ENCODE measurements around the gene USP13. TPM values are rescaled to one million over a fixed set of nuclear protein-coding genes. Genes with fewer than 3 reads are reported as not detected.

USP13 gene
- total and polyA plus RNA-seq, 2 donors (not counting 1 experiment from before 2014, with no cell fraction given): 1.9 to 13.2 TPM

- no peak overlapping the region for H3K4me3 Mint-ChIP-seq
- H2AFZ ChIP-seq (ENCODE audit: insufficient read depth, low read depth, low read length, poor library complexity, severe bottlenecking): no peak overlapping the region
- H3K9me3 Mint-ChIP-seq (ENCODE audit: insufficient read depth): no peaks in the 10 kb centered on the region
- H3K36me3 ChIP-seq (replicated peaks in 1 of 2; ENCODE audit: control extremely low read depth in 1 of 2, control insufficient read depth in 1 of 2, extremely low read depth in 1 of 2, insufficient read depth in 2 of 2, low read length in 1 of 2): peaks cover 10 to 13% of the 10 kb centered on the region in 2 experiments
- no peak overlapping the region for H3K27ac Mint-ChIP-seq
- ATAC-seq (ENCODE audit: low read depth) (no peak), DNase-seq (no peak)
- ChIA-PET CTCF (interaction anchor here (0.6 kb wide), 1 partner anchor 15 kb away, joined by 3 read pairs; no protein-coding TSS in a partner anchor), POLR2A (no interaction called here)
- no peak overlapping the region for H3K4me3 ChIP-seq (ENCODE audit: control extremely low read depth in 1 of 5, extremely low read depth in 1 of 5, insufficient read depth in 1 of 5, low read depth in 2 of 5, low read length in 4 of 5)
- peaks cover 0 to 5% (median 0%) of the 10 kb centered on the region in 3 donors for H3K9me3 ChIP-seq (ENCODE audit: control extremely low read depth in 1 of 3, control insufficient read depth in 2 of 3, insufficient read depth in 1 of 3, low read length in 2 of 3)
- WGBS (ENCODE audit: insufficient coverage): 100% methylated on average over 1 of the region's 9 CpGs
- TF ChIP-seq CTCF (IDR thresholded peaks at IDR 0.05) (no peak), EZH2 (IDR thresholded peaks at IDR 0.05; ENCODE audit: borderline replicate concordance, insufficient read depth, low read depth, low read length, poor library complexity, severe bottlenecking) (no peak)
- no peaks in the 10 kb centered on the region for H4K20me1 ChIP-seq (ENCODE audit: control insufficient read depth, insufficient read depth, low read length, poor library complexity, severe bottlenecking)
- no peaks in the 10 kb centered on the region for H3K79me2 ChIP-seq (ENCODE audit: control insufficient read depth, insufficient read depth, low read length)
- no peaks in the 10 kb centered on the region for H3K4me1 ChIP-seq (ENCODE audit: control insufficient read depth in 2 of 2, insufficient read depth in 2 of 2, low read length in 2 of 2)
- H3K4me1 Mint-ChIP-seq: peaks cover 6% of the 10 kb centered on the region
- H3K27me3 ChIP-seq (replicated peaks in 1 of 4; ENCODE audit: control extremely low read depth in 1 of 4, control insufficient read depth in 3 of 4, insufficient read depth in 4 of 4, low read length in 3 of 4): no peaks in the 10 kb centered on the region
- no peaks in the 10 kb centered on the region for H3K27me3 Mint-ChIP-seq
- no peak overlapping the region for H3K4me2 ChIP-seq (replicated peaks; ENCODE audit: low read depth, low read length, poor library complexity, severe bottlenecking)
- no peak overlapping the region for H3K9ac ChIP-seq (ENCODE audit: low read length)
- no peak overlapping the region for H3K27ac ChIP-seq (ENCODE audit: low read length in 2 of 2)
- intact Hi-C loops (cut with micrococcal nuclease): no loop called here
Measured at GRCh38 chr3:179769411-179770247, 116.8 kb downstream of the USP13 start.

- no peak for DNase-seq
Measured at GRCh38 chr3:179771797-179772196, 119.0 kb downstream of the USP13 start.

More at GRCh38 chr3:179771797-179772196, 119.0 kb downstream of the USP13 start:
- intact Hi-C loops (cut with micrococcal nuclease): no loop called here
- no peaks in the 10 kb centered on the region for H3K79me2 ChIP-seq (ENCODE audit: control insufficient read depth, insufficient read depth, low read length)
- no peaks in the 10 kb centered on the region for H4K20me1 ChIP-seq (ENCODE audit: control insufficient read depth, insufficient read depth, low read length, poor library complexity, severe bottlenecking)
- H3K9me3 ChIP-seq (ENCODE audit: control extremely low read depth in 1 of 3, control insufficient read depth in 2 of 3, insufficient read depth in 1 of 3, low read length in 2 of 3): peaks cover 0 to 5% (median 0%) of the 10 kb centered on the region in 3 donors
- Mint-ChIP-seq H3K4me3 (no peak overlapping the region), H3K9me3 (ENCODE audit: insufficient read depth) (no peaks in the 10 kb centered on the region), H3K27ac (no peak overlapping the region), H3K4me1 (peaks cover 6% of the 10 kb centered on the region), H3K27me3 (no peaks in the 10 kb centered on the region)
- ATAC-seq (ENCODE audit: low read depth): no peak
- WGBS (ENCODE audit: insufficient coverage): 93% methylated on average over 3 of the region's 4 CpGs
- H3K27me3 ChIP-seq (replicated peaks in 1 of 4; ENCODE audit: control extremely low read depth in 1 of 4, control insufficient read depth in 3 of 4, insufficient read depth in 4 of 4, low read length in 3 of 4): no peaks in the 10 kb centered on the region
- ChIA-PET POLR2A (no interaction called here), CTCF (no interaction called here)
- H3K4me1 ChIP-seq (ENCODE audit: control insufficient read depth in 2 of 2, insufficient read depth in 2 of 2, low read length in 2 of 2): no peaks in the 10 kb centered on the region
- H3K27ac ChIP-seq (ENCODE audit: low read length in 2 of 2): no peak overlapping the region
- H3K4me2 ChIP-seq (replicated peaks; ENCODE audit: low read depth, low read length, poor library complexity, severe bottlenecking): no peak overlapping the region
- TF ChIP-seq EZH2 (IDR thresholded peaks at IDR 0.05; ENCODE audit: borderline replicate concordance, insufficient read depth, low read depth, low read length, poor library complexity, severe bottlenecking) (no peak), CTCF (IDR thresholded peaks at IDR 0.05) (no peak)
- peaks cover 1 to 3% of the 10 kb centered on the region in 2 experiments for H3K36me3 ChIP-seq (replicated peaks in 1 of 2; ENCODE audit: control extremely low read depth in 1 of 2, control insufficient read depth in 1 of 2, extremely low read depth in 1 of 2, insufficient read depth in 2 of 2, low read length in 1 of 2)
- no peak overlapping the region for H3K4me3 ChIP-seq (ENCODE audit: control extremely low read depth in 1 of 5, extremely low read depth in 1 of 5, insufficient read depth in 1 of 5, low read depth in 2 of 5, low read length in 4 of 5)
- no peak overlapping the region for H2AFZ ChIP-seq (ENCODE audit: insufficient read depth, low read depth, low read length, poor library complexity, severe bottlenecking)
- no peak overlapping the region for H3K9ac ChIP-seq (ENCODE audit: low read length)
